GM19455 (cell line): Measurements from ENCODE around the gene BAHD1.

ENCODE experiments used
- ATAC-seq: cut with Tn5 transposase; IDR thresholded peaks from one replicate; pipeline ENCODE4 v1.9.1; 2021; ENCODE audit not compliant: unreplicated experiment

BAHD1 gene

DNA sequence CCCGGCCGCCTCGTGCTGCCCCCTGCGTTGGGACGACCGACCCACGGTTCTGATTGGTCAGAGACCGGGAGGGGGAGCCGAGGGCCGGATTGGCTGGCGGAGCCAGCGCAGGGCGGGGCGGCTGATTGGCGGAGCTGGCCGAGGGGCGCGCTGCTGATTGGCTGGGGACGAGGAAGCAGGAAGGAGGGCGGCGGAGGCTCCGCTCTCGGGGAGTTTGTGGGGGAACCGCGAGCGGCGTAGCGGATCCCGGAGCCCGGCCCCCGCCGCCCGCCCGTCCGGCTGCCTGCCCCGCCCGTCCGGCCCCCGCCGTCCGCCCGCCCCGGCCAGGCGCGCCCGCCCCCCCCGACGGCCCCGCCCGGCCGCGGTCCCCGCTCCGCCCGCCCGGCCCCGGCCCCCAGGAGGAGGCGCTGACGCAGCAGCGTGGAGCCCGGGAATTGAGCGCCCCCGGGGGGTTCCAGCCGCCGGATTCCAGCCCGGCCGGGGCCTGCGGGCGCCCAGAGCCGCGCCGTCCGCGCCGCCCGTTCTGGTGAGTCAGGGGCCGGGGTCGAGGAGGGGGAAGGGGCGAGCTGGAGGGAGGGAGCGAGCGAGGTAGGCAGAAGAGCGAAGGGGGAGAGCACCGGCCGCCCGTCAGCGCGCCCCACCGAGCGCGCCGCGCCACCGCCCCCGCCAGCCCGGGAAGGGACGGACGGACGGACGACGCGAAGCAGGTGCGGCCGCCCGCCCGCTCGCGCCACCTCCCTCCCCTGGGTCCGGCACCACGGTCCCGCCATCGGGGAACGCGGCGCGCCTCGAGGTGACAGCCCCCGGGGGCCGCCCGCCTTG lies at the start of gene BAHD1:
TSS of gene BAHD1 (plus strand) at position 211 of the 822 bp plus-strand sequence. CDS start 17,512 bp downstream, outside the sequence.
- ATAC-seq, result peak; percentile 84

DNA sequence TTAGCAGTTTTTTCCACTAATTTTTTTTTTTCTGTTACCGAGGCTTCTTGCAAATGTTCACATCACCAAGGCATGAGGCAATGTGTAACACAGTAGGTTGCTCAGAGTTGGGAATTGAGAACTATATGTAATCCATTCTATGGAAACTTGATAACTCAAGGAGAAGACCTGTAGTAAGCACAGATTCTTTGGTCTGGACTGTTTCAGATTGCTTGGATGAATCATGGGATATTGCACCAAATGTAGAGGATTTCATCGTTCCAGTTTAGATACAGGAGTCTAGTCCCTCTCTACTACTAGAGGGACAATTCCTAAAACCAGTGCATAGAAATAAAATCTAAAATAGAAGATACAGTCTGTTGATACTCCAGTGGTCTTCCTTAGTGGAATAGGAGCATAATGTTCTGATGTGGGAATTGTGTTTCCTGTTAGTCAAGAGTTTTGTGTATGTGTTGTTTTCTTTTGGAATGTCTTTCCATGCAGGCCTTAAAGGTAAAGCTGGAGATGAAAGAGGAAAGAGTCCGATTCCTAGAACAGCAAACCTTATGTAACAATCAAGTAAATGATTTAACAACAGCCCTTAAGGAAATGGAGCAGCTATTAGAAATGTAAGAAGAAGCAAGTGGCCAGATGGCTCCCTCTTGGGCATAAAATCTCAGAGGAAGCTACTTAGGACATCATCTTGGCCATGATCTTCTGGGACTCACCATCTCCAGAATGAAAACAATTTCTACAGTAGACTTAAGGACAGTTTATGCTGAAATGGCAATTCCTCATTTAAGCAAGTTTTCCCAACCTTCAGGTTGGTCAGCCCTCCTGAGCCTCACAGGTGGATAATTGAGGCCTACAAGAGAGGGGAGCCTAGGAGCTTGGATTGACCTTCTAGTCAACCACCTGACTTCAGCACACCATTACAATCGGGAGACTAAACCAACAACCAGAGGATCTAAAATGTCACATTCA lies 47.5 kb upstream of the BAHD1 start:
- ATAC-seq, result no peak

DNA sequence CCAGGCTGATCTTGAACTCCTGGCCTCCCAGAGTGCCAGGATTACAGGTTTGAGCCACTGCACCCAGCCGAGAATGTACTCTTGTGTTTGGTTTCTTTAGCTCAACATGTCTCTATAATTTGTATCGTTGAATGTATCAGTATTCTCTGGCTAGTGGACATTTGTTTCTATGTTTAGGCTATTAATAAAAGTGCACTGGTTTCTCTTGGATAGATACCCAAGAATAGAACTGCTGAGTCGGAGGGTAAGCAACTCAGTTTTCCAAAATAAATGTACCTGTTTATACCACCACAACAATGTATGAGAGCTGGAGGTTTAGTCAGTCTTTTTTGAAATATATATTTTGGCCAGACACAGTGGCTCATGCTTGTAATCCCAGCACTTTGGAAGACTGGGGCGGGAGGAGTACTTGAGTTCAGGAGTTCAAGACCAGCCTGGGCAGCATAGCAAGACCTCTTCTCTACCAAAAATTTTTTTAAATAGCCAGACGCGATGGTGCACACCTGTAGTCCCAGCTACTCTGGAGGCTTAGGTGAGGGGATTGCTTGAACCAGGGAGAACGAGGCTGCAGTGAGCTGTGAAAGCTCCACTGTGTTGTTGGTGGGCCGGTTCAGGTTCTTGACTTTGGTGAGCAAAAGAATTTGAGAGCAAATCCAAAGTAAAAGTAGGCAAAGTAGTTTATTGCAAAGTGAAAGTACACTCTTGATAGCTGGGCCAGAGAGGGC lies 42.9 kb upstream of the BAHD1 start:
- no peak for ATAC-seq

DNA sequence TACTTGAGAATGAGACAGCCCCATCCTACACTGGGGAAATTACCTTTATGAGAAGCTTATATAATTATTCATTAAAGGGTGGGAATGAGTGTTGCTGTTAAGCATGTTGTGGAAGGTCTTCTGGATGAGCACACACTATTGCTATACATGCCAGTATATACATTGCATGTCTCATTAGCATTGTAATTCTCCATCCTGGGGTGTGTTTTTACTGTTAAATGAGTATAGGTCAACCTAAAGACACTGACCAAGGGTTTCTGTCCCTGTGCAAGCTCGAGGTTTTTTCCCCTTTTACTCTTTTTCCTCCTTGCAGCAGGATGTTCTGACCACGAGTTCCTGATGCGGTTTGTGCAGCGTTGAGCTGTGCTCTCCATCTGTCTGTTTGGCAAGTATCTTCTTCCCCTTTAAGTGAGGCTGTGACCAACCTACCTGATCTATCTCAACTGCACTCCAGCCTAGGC lies 42.3 kb upstream of the BAHD1 start:
- no peak for ATAC-seq

DNA sequence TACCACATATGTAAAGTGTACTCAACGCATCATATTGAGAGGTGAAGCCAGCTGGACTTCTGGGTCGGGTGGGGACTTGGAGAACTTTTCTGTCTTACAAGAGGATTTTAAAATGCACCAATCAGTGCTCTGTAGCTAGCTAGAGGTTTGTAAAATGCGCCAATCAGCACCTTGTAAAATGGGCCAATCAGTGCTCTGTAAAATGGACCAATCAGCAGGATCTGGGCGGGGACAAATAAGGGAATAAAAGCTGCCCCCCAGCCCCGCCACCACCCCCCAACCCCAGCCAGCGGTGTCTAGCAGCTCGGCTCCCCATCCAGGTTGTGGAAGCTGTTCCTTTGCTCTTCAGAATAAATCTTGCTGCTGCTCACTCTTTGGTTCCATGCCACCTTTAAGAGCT lies 41.4 kb upstream of the BAHD1 start:
- ATAC-seq, result no peak

DNA sequence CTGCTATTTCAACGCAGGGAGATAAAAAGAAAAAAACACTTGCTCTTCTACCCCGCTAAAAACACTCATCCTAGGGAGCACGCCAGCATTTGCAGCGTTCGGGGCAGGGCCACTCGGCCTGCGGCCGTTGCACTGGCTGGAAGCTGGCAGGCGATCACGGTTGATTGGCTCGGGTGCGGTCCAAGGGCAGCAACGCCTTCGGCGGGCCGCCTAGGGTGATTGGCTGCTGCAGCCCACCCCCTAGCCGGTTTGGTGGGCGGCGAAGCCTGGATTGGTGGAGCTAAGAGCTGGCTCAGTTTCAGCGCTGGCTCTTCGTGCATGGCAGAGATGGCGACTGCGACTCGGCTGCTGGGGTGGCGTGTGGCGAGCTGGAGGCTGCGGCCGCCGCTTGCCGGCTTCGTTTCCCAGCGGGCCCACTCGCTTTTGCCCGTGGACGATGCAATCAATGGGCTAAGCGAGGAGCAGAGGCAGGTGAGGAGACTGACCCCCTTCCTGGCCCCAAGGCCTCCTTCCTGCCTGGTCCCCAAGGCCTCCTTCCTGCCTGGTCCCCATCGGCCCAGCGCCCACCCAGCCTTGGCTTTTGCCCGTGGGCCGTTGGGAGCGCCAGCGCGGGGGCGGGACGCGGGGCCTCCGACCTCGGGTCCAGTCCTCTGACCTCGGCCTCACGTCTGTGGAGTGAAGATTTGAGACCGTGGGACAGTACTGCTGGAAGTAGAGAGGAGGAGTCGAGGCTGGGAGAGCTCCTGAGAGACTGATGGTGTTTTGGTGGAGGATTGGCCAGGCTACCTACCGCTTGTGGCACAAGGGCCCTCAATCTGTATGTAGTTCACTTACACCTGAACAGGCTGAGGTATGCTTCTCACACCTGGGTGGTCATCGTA lies 35.0 kb upstream of the BAHD1 start, which contains the start of gene IVD:
TSS of gene IVD (plus strand) at position 295 of the 881 bp plus-strand sequence. CDS start at position 328, 33 bp downstream.
- ATAC-seq, result peak; percentile 88

DNA sequence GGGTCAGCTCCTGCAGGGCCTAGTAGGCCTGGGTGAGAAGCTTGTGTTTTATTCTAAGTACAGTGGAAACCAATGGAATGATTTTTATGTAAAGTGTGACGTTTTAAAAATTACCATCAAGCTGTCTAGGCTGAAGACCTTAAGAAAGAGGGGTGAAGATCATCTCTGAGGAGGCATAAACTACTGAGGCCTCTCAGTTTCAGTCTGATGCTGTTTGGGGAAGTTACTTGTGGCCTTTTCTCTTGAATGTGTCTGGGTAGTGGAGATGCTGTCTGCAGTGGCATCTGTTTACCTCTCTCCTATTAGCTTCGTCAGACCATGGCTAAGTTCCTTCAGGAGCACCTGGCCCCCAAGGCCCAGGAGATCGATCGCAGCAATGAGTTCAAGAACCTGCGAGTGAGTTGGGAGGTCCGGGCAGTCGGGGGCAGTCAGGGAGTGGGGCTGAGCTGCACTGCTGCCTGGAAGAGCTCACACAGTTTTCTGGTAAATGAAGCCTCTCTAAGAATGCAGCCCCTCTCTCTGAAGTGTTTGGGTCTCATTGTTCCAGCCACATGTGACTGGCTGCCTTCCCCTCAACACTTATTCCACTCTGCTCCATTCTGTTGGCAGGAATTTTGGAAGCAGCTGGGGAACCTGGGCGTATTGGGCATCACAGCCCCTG lies 33.3 kb upstream of the BAHD1 start:
- no peak for ATAC-seq

DNA sequence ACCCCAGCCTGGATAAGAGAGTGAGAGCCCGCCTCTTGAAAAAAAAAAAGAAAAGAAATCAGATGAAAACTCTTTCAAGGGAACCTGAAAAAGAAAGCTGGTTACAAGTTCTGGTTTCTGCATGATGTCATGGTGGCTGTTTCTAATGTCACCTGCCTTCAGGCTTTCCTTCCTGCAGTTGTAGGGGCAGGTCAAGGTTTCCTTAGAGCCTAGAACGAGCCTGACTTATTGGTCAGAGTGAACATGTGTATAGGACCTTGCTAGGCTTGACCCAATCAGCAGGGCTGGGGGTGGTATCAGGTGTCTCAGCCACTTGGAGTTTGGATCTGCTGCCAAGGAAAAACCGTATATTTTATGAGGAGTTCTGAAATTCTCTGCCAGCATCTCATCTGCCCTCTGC lies 31.4 kb upstream of the BAHD1 start:
- no peak for ATAC-seq

DNA sequence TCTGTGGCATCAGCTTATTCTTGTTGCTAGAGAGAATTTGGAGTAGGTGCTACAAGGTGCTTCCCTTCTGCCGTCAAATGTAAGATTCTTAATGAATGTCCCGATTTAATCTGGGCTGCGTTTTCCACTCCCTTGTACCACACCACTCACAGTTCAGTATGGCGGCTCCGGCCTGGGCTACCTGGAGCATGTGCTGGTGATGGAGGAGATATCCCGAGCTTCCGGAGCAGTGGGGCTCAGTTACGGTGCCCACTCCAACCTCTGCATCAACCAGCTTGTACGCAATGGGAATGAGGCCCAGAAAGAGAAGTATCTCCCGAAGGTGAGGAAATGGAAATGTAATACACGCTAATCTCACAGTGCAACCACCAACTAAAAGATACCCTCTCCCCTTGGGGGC lies 30.3 kb upstream of the BAHD1 start:
- no peak for ATAC-seq

DNA sequence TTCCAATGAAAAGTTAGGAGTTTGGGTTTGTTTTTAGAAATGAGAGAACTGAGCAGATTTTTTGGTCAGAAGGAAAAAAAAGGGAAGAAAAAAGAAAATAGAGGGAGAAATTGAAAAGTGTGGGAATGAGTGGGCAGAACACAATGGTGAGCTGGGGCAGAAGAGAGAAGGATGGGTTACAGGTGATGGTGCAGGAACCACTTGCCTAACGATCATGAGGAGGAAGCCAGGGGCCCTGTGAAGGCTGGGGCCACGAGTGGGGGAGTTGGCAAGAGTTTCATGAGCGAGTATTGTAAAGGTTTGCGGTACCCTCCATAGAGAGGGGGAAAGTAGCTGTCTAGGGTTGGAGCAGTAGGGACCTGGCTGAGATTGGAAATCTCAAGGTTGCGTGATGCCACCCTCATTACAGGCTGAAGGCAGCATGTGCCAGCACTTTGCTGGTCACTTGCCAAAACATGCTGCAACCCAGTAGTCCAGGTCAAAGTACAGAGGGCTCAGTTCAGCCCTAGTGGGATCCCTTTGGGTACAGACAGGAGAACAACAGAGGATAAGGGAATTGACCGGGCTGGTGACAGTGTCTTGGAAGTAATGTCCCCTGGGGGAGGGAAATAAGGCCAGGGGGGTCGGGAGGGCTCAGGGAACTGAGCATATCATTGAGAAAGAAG lies 28.5 kb upstream of the BAHD1 start:
- no peak for ATAC-seq

DNA sequence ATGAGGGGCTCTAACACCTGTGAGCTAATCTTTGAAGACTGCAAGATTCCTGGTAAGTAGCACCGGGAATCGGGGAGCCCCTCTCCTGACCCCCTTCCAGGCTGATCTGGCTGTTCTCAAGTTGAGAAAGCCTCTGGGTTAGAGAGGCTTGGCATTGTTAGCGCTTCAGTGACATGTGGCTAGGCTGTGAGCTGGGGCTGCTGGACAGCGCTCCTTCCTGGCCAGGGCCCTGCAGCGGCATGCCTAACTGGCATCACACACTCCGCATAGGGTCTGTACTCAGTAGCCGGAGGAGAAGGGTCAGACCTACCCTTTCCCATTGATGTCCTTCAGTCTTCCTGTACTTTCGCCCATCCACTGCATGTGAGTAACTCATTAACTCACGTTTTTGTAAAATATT lies 27.7 kb upstream of the BAHD1 start:
- no peak for ATAC-seq

DNA sequence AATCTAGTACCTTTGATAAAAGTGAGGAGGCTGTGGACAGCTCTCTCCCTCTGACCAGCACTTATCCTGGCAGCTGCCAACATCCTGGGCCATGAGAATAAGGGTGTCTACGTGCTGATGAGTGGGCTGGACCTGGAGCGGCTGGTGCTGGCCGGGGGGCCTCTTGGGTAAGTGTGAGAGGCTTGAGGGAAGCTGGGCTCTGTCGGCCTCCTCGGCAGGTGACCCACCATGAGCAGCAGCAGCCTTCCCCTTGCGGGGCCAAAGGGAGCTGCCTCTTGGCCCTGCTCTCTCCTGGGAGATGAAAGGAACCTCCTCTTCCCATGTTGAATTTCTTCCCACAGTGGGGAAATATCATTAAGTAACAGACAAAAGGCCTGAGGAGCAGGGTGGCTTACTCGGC lies 25.9 kb upstream of the BAHD1 start:
- ATAC-seq, result no peak

DNA sequence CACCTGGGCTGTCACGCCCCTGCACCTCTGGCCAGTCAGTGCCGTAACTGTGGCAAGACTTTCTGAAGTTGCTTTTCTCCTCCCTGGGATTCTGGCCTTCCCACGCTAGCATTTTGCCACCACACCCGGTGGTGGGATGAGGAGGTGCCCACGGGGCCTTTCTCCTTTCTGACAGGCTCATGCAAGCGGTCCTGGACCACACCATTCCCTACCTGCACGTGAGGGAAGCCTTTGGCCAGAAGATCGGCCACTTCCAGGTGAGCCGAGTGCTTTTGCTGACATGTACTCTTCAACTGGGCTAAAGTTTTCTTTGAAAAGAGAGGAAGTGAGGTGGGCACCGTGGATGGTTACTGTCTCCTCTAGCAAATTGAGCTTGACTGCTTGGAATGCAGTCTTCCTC lies 25.5 kb upstream of the BAHD1 start:
- ATAC-seq, result no peak

DNA sequence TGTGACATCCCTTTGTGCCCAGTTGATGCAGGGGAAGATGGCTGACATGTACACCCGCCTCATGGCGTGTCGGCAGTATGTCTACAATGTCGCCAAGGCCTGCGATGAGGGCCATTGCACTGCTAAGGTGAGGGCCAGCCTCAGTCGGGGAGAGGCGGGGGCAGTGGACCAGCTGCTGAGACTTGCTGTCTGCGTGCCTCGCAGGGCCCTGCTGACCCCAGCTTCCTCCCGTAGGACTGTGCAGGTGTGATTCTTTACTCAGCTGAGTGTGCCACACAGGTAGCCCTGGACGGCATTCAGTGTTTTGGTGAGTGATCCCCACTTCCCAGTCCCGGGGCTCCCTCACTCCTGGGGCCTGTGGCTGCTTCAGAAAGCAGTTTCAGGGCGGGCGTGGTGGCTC lies 24.7 kb upstream of the BAHD1 start:
- no peak for ATAC-seq

DNA sequence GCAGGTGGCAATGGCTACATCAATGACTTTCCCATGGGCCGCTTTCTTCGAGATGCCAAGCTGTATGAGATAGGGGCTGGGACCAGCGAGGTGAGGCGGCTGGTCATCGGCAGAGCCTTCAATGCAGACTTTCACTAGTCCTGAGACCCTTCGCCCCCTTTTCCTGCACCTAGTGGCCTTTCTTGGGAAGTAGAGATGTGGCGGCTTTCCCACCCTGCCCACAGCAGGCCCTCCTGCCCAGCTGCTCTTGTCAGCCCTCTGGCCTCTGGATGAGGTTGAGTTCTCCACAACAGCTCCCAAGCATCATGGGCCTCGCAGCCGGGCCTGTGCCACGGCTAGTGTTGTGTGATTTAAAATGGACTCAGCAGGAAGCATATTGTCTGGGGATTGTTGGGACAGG lies 22.6 kb upstream of the BAHD1 start:
- no peak for ATAC-seq

DNA sequence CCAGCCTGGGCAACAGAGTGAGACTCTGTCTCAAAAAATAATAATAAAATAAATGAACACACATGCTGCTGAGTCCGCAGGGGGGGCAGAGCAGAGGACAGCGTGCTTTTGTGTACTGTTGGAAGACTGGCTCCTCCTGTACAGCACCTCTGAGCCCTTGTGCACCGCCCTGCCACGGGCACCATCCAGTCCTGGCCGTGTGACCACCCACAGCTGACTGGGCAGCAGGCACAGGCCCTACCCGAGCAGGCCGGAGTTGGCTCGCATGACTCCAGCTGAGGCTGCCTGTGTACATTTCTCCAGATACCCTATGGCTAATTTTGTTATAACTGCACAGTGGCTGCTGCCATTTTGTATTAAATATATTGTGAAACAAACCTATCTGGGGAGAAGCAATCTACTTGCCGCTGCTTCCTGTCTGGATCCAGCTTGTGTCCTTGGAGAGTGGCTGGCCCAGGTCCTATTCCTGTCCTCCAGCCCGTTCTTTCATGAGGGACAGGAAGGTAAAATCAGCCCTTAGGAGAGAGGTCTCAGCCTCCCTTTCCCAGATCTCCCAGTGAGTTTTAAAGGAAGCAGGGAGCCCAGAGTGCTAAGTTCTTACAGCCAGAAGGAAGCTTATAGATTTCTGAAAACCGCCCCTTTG lies 20.6 kb upstream of the BAHD1 start:
- ATAC-seq, result no peak

DNA sequence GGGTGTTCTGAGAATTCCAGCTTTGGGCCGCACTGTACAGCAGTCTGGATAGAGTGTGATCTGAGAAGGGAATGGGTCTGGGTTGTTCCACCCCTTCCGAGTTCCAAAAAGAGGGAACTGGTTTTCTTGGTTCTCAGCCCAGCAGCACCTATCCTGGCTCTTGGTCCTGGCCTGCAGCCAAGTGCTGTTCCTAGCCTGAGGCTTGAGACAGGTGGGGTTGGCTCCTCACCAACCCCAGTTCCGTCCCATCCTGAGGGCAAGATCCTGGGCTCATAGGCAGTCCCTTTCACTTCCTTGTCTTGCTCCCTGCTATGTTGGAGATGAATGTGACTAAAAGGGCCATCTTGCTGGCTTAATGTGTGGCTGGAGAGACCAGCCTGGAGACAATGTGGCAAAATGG lies 20.0 kb upstream of the BAHD1 start:
- no peak for ATAC-seq
